Activated CD4-positive, alpha-beta T cell treated with anti-CD3 and anti-CD28 coated beads, Interleukin-2, Interleukin-6, amounts not matched to agents 100 ng/mL and 50 ng/mL, durations not matched to agents 16 hours and 8 hours (primary cell): ENCODE results near the gene STX1A.
"Not testable (repeated sequence)": the region's sequence is repeated elsewhere in the genome, so short reads cannot be mapped to it uniquely, and the experiment has no call there.

Experiments used
- DNase-seq: peaks from one replicate; pipeline ENCODE4 v3.0.0-alpha.2; 2020

STX1A gene

DNA sequence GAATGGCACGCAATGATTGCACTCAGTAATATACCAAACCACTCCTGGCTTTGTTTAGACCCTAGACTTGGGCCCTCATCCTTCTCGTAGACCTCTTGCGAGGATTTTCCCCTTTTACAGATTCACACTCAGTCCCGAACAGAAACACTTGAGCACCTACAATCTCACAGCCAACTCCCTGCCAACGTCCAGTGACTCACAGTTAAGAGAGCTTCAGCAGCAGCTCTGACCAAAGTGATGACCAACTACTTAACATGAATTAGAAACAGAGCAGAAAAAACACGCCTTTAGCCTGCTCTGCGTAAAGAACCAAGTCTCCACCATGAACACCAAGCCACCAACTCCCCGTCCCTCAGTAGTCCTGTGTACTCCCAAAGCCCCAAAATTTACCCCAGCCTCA, 38.4 kb downstream of the STX1A start:
- DNase-seq, result no peak

GRCh38 chr7:73680501-73680900, 39.0 kb downstream of the STX1A start:
- no peak for DNase-seq

GRCh38 chr7:73679709-73680108, 39.8 kb downstream of the STX1A start:
- no peak for DNase-seq

DNA sequence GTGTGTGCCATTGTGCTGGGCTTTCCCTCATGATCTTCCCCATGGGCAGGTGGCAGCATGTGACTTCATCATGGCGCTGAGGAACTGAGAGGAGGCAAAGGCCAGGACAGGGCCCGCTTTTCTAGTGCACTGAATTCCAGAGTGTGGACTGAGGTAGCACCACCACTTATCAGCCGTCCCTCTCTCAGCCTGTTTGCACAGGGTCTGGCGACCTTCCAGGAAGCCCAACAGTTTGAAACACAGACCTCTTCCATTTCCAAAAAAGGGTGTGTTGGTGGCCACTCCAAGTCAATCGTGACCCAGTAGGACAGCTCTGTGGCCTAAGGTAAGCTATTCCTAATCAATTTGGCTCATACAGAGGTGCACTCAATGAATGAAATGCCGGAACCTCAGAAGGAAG, 40.6 kb downstream of the STX1A start:
- no peak for DNase-seq

- DNase-seq, result not testable (repeated sequence)
These were observed 43.4 kb downstream of the STX1A start for GRCh38 chr7:73676062-73676461.

GRCh38 chr7:73674468-73675124, 44.9 kb downstream of the STX1A start:
- DNase-seq, result no peak

GRCh38 chr7:73671857-73672445, 47.5 kb downstream of the STX1A start:
- no peak for DNase-seq

- DNase-seq, result no peak
These were observed 48.2 kb downstream of the STX1A start for GRCh38 chr7:73671322-73671661.

DNA sequence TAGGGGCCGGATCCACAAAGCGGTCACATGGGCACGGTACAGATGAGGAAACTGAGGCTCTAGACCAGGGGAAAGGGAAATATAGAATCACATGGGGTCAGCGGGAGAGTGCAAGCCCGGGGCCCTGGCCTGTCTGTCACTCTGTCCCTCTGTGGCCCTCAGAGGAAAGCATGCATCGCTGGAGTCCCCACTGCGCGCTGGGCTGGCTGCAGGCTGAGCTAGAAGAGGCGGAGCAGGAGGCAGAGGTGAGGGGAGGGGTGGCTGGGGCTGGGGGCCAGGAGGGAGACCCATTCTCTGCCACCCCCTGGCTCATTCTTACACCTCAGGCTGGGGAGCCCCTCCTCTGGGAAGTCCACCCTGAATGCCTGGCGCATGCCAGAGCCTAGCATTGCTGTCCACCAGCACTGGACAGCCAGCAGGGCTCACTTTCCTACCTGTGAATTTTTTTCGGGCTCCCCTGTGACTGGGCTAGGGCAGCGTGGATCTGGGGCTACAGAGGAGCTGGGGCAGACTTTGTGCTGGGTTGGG, 49.5 kb downstream of the STX1A start:
- DNase-seq, result no peak

- DNase-seq, result no peak
These were observed 50.2 kb downstream of the STX1A start for GRCh38 chr7:73669288-73669701.

- no peak for DNase-seq
These were observed 50.6 kb downstream of the STX1A start for GRCh38 chr7:73668886-73669230.

DNA sequence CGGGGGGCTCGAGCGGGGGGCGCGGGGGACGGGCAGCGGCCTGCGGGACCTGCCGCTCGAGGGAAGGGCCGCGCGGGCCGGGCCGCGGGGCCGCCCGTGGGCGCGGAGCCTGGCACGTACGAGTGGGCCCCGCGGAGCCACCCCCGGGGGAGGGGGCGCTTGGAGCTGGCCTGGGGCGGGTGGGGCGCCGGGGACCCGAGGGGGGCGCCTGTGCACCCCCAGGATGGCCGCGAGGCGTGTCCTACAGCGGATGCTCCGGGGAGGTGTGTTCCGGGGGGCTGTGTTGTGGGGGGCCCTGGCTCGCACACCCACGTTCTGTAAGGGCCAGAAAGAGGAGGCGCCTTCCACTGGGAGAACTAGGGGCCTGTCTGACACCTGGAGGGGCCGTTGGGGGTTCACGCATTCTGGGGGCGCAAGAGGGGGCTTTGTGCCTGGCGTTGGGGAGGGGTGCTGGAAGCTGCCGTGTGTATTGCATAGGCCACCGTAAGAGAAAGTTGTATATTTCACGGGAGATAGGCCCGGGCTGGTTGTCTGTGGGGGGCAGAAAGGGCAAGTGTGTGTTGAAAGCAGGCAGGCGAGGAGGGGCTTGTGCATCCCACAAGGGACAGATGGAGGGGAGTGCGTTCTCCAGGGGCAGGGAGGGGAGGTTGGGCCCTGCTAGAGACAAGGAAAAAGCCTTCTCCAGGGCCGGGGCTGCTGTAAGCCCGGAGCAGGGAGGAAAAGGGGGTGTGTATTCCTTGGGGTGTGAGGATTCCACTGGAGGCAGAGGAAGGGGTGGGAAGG, 51.2 kb downstream of the STX1A start:
- no peak for DNase-seq

GRCh38 chr7:73667344-73668102, 51.9 kb downstream of the STX1A start, which contains the start of gene VPS37D:
Gene VPS37D (plus strand): TSS chr7:73667831. CDS start chr7:73667959, 128 bp downstream.
- DNase-seq, result peak; percentile 95

DNA sequence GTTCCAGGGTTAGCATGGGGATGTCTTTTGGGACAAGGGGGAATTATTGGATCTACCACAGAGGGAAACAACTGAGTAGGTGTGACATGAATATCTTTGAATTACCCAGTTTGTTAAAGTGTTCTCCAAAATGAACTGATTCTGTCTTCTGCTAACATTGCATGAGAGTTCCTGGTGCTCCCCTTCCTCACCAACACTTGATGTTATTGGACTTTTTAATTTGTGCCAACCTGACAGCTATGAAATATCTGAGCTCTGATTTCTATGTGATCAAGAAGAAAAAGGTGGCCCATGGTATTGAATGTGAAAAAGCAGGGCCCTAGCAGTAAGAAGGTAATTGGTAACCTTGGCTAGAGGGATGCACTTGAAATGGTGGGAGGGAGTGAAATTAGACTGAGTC, 56.4 kb downstream of the STX1A start:
- no peak for DNase-seq

DNA sequence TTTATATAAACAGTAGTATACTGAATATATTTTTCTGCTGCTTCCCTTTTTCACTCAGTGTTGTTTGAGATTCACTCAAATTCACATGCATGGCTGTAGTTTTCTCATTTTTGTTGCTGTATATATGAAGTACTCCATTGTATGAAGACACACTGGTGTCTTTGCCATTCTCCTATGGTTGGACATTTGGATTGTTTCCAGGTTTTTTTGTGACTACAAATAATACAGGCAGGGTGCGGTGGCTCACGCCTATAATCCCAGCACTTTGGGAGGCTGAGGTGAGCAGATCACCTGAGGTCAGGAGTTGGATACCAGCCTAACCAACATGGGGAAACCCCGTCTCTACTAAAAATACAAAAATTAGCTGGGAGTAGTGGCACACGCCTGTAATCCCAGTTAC, 58.9 kb downstream of the STX1A start:
- DNase-seq, result not testable (repeated sequence)

GRCh38 chr7:73659983-73660382, 59.5 kb downstream of the STX1A start:
- DNase-seq, result no peak

- DNase-seq, result not testable (repeated sequence)
These were observed 64.2 kb downstream of the STX1A start for GRCh38 chr7:73655309-73655708.

DNA sequence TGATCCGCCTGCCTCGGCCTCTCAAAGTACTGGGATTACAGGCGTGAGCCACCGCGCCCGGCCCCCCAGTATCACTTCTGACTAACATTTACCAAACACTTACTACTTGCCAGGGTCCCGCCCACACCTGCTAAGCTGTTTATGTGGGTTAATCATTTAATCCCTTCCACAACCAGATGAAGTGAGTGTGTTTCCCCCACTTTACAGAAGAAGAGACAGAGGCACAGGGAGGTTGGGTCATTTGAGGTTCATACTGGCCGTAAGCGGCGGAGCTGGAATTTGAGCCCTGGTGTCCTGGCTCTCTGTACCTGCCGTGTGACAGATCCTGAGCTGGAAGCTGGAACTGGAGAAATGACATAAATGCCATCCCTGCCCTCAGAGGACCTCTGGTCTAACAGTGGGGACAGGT, 66.9 kb downstream of the STX1A start:
- no peak for DNase-seq

DNA sequence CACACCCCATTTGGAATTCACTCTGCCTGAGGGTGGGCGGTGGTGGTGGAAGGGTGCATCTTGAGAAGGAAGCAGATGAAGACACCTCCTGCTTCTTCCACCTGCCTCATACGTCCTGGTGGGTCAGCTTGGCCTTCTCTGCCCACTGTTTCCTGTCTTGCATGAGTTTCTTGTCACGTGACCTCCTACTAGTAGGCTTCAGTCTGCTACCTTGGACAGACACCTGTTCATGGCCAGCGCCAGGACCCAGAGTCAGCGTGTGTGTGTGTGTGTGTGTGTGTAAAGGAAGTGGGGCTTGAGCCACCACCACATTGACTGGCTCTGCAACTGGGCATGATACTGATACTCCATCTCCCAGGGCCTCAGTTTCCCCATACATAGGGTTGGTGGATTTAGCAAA, 68.9 kb downstream of the STX1A start:
- no peak for DNase-seq

GRCh38 chr7:73649576-73649975, 69.9 kb downstream of the STX1A start:
- no peak for DNase-seq
